Measurements from ENCODE around the gene FGD2.

DNA sequence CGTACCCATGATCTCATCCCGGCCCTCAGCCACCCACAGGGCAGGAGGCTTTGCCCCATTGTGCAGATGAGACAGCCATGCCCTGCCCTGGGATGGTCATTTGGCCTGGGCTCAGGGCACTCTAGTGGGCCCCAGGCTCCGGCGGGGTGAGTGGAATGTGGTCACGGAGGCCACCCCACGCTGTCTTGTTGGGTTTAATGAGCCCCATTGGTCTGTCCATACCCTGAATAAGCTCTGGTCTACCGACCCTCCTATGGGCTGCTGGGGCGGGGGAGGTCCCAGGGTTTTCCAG lies 50.6 kb downstream of the FGD2 start:
- TF ChIP-seq POLR2AphosphoS5 (IDR thresholded peaks at IDR 0.05; ENCODE audit: borderline replicate concordance, low read depth, low read length), result no peak
- TF ChIP-seq EZH2 (IDR thresholded peaks at IDR 0.05), result no peak

Measured in SK-N-MC (cell line).